Thyroid gland (tissue), 4 donors: ENCODE results near the gene OTOF. TPM values are rescaled to one million over a fixed set of nuclear protein-coding genes. Genes with fewer than 3 reads are reported as not detected.

ENCODE experiments used
- DNase-seq, 2 donors: peaks; one replicate each; pipeline ENCODE4 v3.0.0-alpha.2; 2019
- H3K27ac ChIP-seq, 3 donors: fragments of 200-600 bp; sonication (generic); 1 replicate in 2 of 3; 2 replicates in 1 of 3; pipeline ENCODE4 v1.5.1; 2016 to 2019; ENCODE audit warnings: mild to moderate bottlenecking in 1 of 3, moderate library complexity in 1 of 3
- H3K27me3 ChIP-seq: fragments of 200-600 bp; sonication (generic); one replicate; pipeline ENCODE4 v1.5.1; 2019
- H3K36me3 ChIP-seq, 2 donors: fragments of 200-600 bp; sonication (generic); one replicate each; pipeline ENCODE4 v1.5.1; 2016 to 2019
- H3K4me1 ChIP-seq, 2 donors: fragments of 200-600 bp; sonication (generic); one replicate each; pipeline ENCODE4 v1.5.1; 2017 to 2019
- H3K4me3 ChIP-seq, 3 donors: fragments of 200-600 bp; sonication (generic); replicated peaks in 1 of 3; 1 replicate in 2 of 3; 2 replicates in 1 of 3; pipeline ENCODE4 v1.5.1; 2016; ENCODE audit warnings: mild to moderate bottlenecking in 1 of 3
- H3K9me3 ChIP-seq: fragments of 200-600 bp; sonication (generic); one replicate; pipeline ENCODE4 v1.5.1; 2017
- POLR2A ChIP-seq, 2 donors: fragments of 450-650 bp; IDR thresholded peaks; one replicate each; pipeline ENCODE4 v1.6.1; 2017; ENCODE audit warnings: antibody characterized with exemption in 2 of 2, mild to moderate bottlenecking in 2 of 2, moderate library complexity in 1 of 2
- WGBS, 2 donors: methylation state at CpG; one replicate each; pipeline ENCODE4 v1.1.5; 2017; 5-methylcytosine and 5-hydroxymethylcytosine counted together
- intact Hi-C: fragments of 100-400 bp; cut with DNase I; formaldehyde crosslinking; loops from one replicate; pipeline ENCODE4 v1.15.1; 2023
- total RNA-seq, 4 donors: library from RNA; depleted of rRNA; stranded (reverse); fragments of >200 nt; gene quantifications; one replicate each; pipeline ENCODE4 v1.2.3, GENCODE V29; 2016
- TF ChIP-seq, protein P1 (sequence below), 6 experiments: fragments of 200-600 bp in 3 of 6; fragments of 450-650 bp in 3 of 6; sonication (generic) in 3 of 6; IDR thresholded peaks; one replicate each; pipeline ENCODE4 v1.5.1; 2016 to 2019; ENCODE audit warnings: antibody characterized with exemption in 6 of 6, mild to moderate bottlenecking in 2 of 6, inconsistent platforms in 1 of 6, moderate library complexity in 1 of 6

Gene OTOF
- total RNA-seq, 4 donors from 2014 or later, result 0.67 TPM; not detected in 3

GRCh38 chr2:26456440-26457250, 21.3 kb downstream of the OTOF start:
- Histone ChIP-seq H3K4me1 (peaks cover 22 to 24% of the 10 kb centered on the region in 2 donors), H3K27ac (peak overlapping the region; percentile 80 to 91 (median 88)), H3K27me3 (no peaks in the 10 kb centered on the region), H3K9me3 (no peaks in the 10 kb centered on the region), H3K4me3 (no peak overlapping the region), H3K36me3 (no peaks in the 10 kb centered on the region)
- intact Hi-C loops, result no loop called here
- DNase-seq, result no peak
- WGBS, 2 donors, result 81 to 84% methylated on average over 5 to 10 of the region's 10 CpGs
- TF ChIP-seq, protein P1, sequence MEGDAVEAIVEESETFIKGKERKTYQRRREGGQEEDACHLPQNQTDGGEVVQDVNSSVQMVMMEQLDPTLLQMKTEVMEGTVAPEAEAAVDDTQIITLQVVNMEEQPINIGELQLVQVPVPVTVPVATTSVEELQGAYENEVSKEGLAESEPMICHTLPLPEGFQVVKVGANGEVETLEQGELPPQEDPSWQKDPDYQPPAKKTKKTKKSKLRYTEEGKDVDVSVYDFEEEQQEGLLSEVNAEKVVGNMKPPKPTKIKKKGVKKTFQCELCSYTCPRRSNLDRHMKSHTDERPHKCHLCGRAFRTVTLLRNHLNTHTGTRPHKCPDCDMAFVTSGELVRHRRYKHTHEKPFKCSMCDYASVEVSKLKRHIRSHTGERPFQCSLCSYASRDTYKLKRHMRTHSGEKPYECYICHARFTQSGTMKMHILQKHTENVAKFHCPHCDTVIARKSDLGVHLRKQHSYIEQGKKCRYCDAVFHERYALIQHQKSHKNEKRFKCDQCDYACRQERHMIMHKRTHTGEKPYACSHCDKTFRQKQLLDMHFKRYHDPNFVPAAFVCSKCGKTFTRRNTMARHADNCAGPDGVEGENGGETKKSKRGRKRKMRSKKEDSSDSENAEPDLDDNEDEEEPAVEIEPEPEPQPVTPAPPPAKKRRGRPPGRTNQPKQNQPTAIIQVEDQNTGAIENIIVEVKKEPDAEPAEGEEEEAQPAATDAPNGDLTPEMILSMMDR (IDR thresholded peaks at IDR 0.05), result no peak

DNA sequence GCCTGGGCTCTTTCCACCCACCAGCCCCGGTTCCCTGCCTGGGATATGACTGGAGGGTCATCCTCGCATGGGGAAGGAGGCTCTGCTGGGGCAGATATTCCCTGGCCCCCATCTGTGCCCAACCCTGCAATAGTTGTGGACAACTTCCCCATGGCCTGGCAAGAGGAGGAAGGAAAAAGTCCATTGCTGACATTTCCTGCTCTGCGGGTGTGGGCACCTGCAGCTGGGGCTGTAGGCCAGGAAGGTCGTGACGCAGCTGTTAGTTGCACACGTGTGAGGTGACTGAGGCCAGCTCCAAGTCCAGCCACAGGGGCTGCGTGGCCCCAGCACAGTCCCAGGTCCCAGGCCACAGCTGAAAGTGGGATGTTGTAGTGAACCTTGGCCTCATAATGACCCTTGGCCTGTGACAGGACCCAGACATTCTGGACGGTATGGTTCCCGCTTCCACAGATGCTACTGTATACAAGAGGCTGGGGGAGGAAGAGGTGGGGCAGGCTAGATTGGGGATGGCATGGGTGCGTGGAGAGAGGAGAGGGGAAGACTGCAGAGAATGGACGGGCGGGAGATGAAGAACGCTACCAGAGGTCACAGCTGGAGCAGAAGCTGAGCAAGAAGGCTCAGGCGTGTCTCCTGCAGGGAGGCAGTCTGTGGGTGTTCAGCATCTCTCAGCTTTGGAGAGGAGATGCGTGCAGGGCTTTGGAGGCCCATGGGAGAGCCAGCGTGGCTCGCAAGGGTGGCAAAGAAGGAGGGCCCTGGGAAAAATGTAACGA, 22.1 kb downstream of the OTOF start:
- Histone ChIP-seq H3K27me3 (no peaks in the 10 kb centered on the region), H3K36me3 (no peaks in the 10 kb centered on the region), H3K4me1 (peaks cover 22 to 24% of the 10 kb centered on the region in 2 donors), H3K4me3 (no peak overlapping the region), H3K27ac (peak overlapping the region in 1 of 3 donors; percentile 80), H3K9me3 (no peaks in the 10 kb centered on the region)
- peak; percentile 20 for DNase-seq
- TF ChIP-seq, protein P1 (IDR thresholded peaks at IDR 0.05), result no peak
- intact Hi-C loops, result no loop called here
- WGBS, 2 donors, result 83 to 88% methylated on average over 17 of the region's 18 CpGs

DNA sequence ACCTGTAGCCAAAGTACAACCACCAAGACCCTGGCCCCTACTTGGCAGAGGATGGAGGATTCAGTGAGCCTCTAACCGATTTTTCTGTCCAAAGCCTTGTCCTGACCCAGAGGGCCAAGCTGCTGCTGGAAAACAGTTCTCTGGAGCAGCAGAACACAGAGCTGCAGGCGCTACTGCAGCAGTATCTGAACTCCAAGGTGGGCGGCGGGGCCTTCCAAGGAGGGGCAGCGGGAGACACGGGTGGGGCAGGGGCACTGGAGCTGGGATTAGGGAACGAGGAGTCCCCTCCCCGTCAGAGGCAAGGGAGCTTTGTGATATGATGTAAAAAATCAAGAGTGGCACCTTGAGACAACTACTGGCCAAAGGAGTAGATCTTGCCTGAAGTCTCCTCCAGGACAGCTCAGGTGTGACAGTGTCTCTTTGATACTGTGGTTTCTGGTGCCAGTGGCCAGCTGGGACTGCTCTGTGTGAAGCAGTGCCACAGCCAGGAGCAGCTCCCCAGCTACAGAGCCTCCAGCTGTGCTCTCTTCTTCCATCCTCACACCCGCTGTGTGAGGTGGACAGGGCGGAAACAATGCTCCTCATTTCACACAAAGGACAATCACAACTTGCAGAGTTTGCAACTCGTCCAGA, 22.8 kb downstream of the OTOF start:
- DNase-seq, result peak; percentile 18 to 24
- Histone ChIP-seq H3K4me1 (peaks cover 22 to 24% of the 10 kb centered on the region in 2 donors), H3K27me3 (no peaks in the 10 kb centered on the region), H3K36me3 (no peaks in the 10 kb centered on the region), H3K4me3 (no peak overlapping the region), H3K9me3 (no peaks in the 10 kb centered on the region), H3K27ac (no peak overlapping the region)
- TF ChIP-seq, protein P1 (IDR thresholded peaks at IDR 0.05), result no peak
- TF ChIP-seq POLR2A (IDR thresholded peaks at IDR 0.05), result no peak
- 71 to 75% methylated on average over 10 to 11 of the region's 11 CpGs for WGBS, 2 donors
- intact Hi-C loops, result no loop called here

- H3K27me3 ChIP-seq, result no peaks in the 10 kb centered on the region
- 92 to 98% methylated on average over 5 to 10 of the region's 10 CpGs for WGBS, 2 donors
- intact Hi-C loops, result no loop called here
- H3K9me3 ChIP-seq, result no peaks in the 10 kb centered on the region
- H3K4me1 ChIP-seq, result peaks cover 22 to 24% of the 10 kb centered on the region in 2 donors
- no peak overlapping the region for H3K4me3 ChIP-seq
- H3K27ac ChIP-seq, result no peak overlapping the region
- DNase-seq, result no peak
- no peaks in the 10 kb centered on the region for H3K36me3 ChIP-seq
- no peak for TF ChIP-seq POLR2A (IDR thresholded peaks at IDR 0.05)
- TF ChIP-seq, protein P1 (IDR thresholded peaks at IDR 0.05), result no peak
Measured at GRCh38 chr2:26454561-26455001, 23.3 kb downstream of the OTOF start.
